Measurements from ENCODE around the gene TMEM108.

TMEM108 gene

DNA sequence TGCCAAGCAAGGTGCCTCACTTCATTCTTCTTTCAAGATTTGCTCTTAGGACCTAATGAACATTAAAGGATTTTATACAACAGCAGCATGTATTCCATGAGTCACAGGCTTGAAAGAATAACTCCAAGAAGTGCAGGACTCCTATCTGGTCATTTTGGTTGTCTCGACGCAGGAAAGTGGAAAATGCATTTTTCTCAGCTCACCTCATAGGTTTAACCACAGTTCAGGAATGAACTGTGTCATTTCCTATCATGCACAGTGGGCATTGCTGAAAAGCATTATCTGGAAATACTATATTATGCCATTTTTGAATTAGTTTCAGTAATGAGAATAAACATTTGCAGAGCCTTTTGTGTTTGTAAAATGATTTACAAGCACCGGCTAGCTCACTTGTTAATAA is 263.0 kb downstream of the TMEM108 start:
- no peak for TF ChIP-seq ZNF157 (tag by site-specific recombination; IDR thresholded peaks at IDR 0.05)
- no peak for TF ChIP-seq ZNF785 (tag by site-specific recombination; IDR thresholded peaks at IDR 0.05)
- TF ChIP-seq KLF9 (tag by site-specific recombination; IDR thresholded peaks at IDR 0.05; ENCODE audit: low read depth), result no peak
- TF ChIP-seq ZNF549 (tag by site-specific recombination; IDR thresholded peaks at IDR 0.05), result no peak
- H3K4me3 ChIP-seq (ENCODE audit: low read depth, low read length), result no peak overlapping the region
- no peaks in the 10 kb centered on the region for H3K9me3 ChIP-seq (ENCODE audit: control insufficient read depth, insufficient read depth, low read depth, low read length)
- no peaks in the 10 kb centered on the region for H3K4me1 ChIP-seq (ENCODE audit: control insufficient read depth, insufficient read depth, low read length)
- ChIA-PET CTCF (interaction anchor here (1.2 kb wide), 1 partner anchor 176 kb away, joined by 3 read pairs; no protein-coding TSS in a partner anchor), POLR2A (no interaction called here)
- H3K36me3 ChIP-seq (ENCODE audit: control insufficient read depth in 2 of 2, insufficient read depth in 1 of 2, low read length in 2 of 2), result no peaks in the 10 kb centered on the region
- H3K27ac ChIP-seq (ENCODE audit: extremely low read depth, low read depth, low read length), result no peak overlapping the region

DNA sequence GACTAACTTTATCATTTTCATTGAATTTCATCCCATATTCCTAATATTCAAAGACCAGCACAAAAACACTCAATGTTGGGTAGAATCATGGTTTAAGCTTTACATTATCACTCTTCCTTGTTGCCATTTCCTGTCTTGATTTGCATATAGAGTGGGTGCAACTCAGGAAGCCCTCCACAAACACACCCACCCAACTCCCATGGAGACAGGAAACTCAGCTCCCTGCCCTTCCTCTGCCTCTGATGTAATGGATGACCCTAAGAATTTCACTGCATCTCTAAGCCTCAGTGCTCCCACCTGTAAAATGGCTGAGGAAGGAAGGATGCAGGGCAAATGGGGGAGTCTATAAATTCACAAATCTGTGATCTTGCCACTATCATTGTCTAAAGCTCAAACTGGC is 263.5 kb downstream of the TMEM108 start:
- H3K27ac ChIP-seq (ENCODE audit: extremely low read depth, low read depth, low read length), result no peak overlapping the region
- no peaks in the 10 kb centered on the region for H3K36me3 ChIP-seq (ENCODE audit: control insufficient read depth in 2 of 2, insufficient read depth in 1 of 2, low read length in 2 of 2)
- H3K4me3 ChIP-seq (ENCODE audit: low read depth, low read length), result no peak overlapping the region
- TF ChIP-seq ZNF404 (tag by site-specific recombination; IDR thresholded peaks at IDR 0.05) (no peak), ZNF391 (tag by site-specific recombination; IDR thresholded peaks at IDR 0.05; ENCODE audit: borderline replicate concordance, low read depth) (no peak), GLIS1 (tag by site-specific recombination; IDR thresholded peaks at IDR 0.05) (no peak), ZNF211 (tag by site-specific recombination; IDR thresholded peaks at IDR 0.05; ENCODE audit: low read depth) (no peak), ZNF660 (tag by site-specific recombination; IDR thresholded peaks at IDR 0.05) (no peak), ZNF654 (tag by site-specific recombination; IDR thresholded peaks at IDR 0.05; ENCODE audit: low read depth) (no peak), ZNF48 (tag by site-specific recombination; IDR thresholded peaks at IDR 0.05) (no peak), ZNF138 (tag by site-specific recombination; IDR thresholded peaks at IDR 0.05; ENCODE audit: borderline replicate concordance) (no peak)
- TF ChIP-seq, protein P1, sequence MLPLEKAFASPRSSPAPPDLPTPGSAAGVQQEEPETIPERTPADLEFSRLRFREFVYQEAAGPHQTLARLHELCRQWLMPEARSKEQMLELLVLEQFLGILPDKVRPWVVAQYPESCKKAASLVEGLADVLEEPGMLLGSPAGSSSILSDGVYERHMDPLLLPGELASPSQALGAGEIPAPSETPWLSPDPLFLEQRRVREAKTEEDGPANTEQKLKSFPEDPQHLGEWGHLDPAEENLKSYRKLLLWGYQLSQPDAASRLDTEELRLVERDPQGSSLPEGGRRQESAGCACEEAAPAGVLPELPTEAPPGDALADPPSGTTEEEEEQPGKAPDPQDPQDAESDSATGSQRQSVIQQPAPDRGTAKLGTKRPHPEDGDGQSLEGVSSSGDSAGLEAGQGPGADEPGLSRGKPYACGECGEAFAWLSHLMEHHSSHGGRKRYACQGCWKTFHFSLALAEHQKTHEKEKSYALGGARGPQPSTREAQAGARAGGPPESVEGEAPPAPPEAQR (tag by site-specific recombination; IDR thresholded peaks at IDR 0.05), result no peak
- H3K9me3 ChIP-seq (ENCODE audit: control insufficient read depth, insufficient read depth, low read depth, low read length), result no peaks in the 10 kb centered on the region
- CTCF ChIA-PET, result interaction anchor here (1.2 kb wide), 1 partner anchor 177 kb away, joined by 3 read pairs; no protein-coding TSS in a partner anchor
- POLR2A ChIA-PET, result no interaction called here
- H3K4me1 ChIP-seq (ENCODE audit: control insufficient read depth, insufficient read depth, low read length), result no peaks in the 10 kb centered on the region

GRCh38 chr3:133303430-133303829 is 265.2 kb downstream of the TMEM108 start:
- POLR2A ChIA-PET, result no interaction called here
- Histone ChIP-seq H3K9me3 (ENCODE audit: control insufficient read depth, insufficient read depth, low read depth, low read length) (no peaks in the 10 kb centered on the region), H3K36me3 (ENCODE audit: control insufficient read depth in 2 of 2, insufficient read depth in 1 of 2, low read length in 2 of 2) (no peaks in the 10 kb centered on the region), H3K27ac (ENCODE audit: extremely low read depth, low read depth, low read length) (no peak overlapping the region), H3K4me3 (ENCODE audit: low read depth, low read length) (no peak overlapping the region), H3K4me1 (ENCODE audit: control insufficient read depth, insufficient read depth, low read length) (no peaks in the 10 kb centered on the region)
- CTCF ChIA-PET, result no interaction called here
- no peak for TF ChIP-seq SP3 (tag by site-specific recombination; IDR thresholded peaks at IDR 0.05)
- TF ChIP-seq ZNF302 (tag by site-specific recombination; IDR thresholded peaks at IDR 0.05; ENCODE audit: low read depth), result no peak
- TF ChIP-seq ZNF701 (tag by site-specific recombination; IDR thresholded peaks at IDR 0.05), result no peak
- no peak for TF ChIP-seq ZNF138 (tag by site-specific recombination; IDR thresholded peaks at IDR 0.05; ENCODE audit: borderline replicate concordance)
- no peak for TF ChIP-seq ZNF311 (tag by site-specific recombination; IDR thresholded peaks at IDR 0.05; ENCODE audit: borderline replicate concordance)
- TF ChIP-seq BCL11A (tag by site-specific recombination; IDR thresholded peaks at IDR 0.05; ENCODE audit: low read depth), result no peak
- no peak for TF ChIP-seq ZEB2 (tag by site-specific recombination; IDR thresholded peaks at IDR 0.05)
- no peak for TF ChIP-seq BCL11B (tag by site-specific recombination; IDR thresholded peaks at IDR 0.05; ENCODE audit: low read depth)
- no peak for TF ChIP-seq ZSCAN23 (tag by site-specific recombination; IDR thresholded peaks at IDR 0.05)
- no peak for TF ChIP-seq ZNF830 (tag by site-specific recombination; IDR thresholded peaks at IDR 0.05; ENCODE audit: low read depth)
- TF ChIP-seq ZNF843 (tag by site-specific recombination; IDR thresholded peaks at IDR 0.05), result no peak
- no peak for TF ChIP-seq ZSCAN16 (tag by site-specific recombination; IDR thresholded peaks at IDR 0.05)
- no peak for TF ChIP-seq TRIM28 (IDR thresholded peaks at IDR 0.05; ENCODE audit: borderline replicate concordance, low read length)
- no peak for TF ChIP-seq REST (tag by site-specific recombination; IDR thresholded peaks at IDR 0.05)
- no peak for TF ChIP-seq KLF9 (tag by site-specific recombination; IDR thresholded peaks at IDR 0.05; ENCODE audit: low read depth)
- TF ChIP-seq ZNF148 (tag by site-specific recombination; IDR thresholded peaks at IDR 0.05; ENCODE audit: borderline replicate concordance), result no peak

Data from HEK293 (cell line).